ENCODE data around the gene PAK1. TPM values are rescaled to one million over a fixed set of nuclear protein-coding genes. Genes with fewer than 3 reads are reported as not detected.

The PAK1 gene
- total and polyA plus RNA-seq, 2 donors (not counting 3 experiments of a cell fraction or from before 2014, with no cell fraction given): 5.6 to 12.9 TPM

DNA sequence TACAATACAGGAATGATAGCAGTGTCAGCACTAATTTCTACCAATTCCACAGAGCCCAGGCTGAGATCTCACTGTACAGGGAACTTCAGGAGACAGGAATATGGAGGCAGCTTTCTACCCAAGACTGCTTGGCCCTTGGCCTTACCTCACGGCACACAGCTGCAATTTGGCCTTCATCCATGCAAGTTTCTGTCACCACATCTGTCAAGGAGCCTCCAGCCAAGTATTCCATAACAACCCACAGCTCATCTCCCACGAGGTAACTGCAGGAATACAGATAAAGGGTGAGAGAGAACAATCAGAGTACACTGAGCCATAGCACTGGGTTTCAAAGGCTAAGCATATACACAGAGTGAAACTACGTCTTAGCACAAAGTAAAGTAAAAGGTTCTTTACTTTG lies 133.4 kb downstream of the PAK1 start:
- no peak for TF ChIP-seq FOS (IDR thresholded peaks at IDR 0.05; ENCODE audit: borderline replicate concordance, insufficient read depth, low read length)
- TF ChIP-seq POLR2AphosphoS5 (IDR thresholded peaks at IDR 0.05; ENCODE audit: insufficient read depth, low read depth, low read length): no peak
- TF ChIP-seq, protein P1, sequence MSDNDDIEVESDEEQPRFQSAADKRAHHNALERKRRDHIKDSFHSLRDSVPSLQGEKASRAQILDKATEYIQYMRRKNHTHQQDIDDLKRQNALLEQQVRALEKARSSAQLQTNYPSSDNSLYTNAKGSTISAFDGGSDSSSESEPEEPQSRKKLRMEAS (IDR thresholded peaks at IDR 0.05; ENCODE audit: insufficient read depth, insufficient read length): no peak
- TF ChIP-seq GATA2 (IDR thresholded peaks at IDR 0.05; ENCODE audit: insufficient read depth, insufficient read length, low read depth, low read length): no peak
- no peak for TF ChIP-seq JUN (IDR thresholded peaks at IDR 0.05; ENCODE audit: borderline replicate concordance, insufficient read depth, insufficient read length, low read depth)
- TF ChIP-seq, protein P2, sequence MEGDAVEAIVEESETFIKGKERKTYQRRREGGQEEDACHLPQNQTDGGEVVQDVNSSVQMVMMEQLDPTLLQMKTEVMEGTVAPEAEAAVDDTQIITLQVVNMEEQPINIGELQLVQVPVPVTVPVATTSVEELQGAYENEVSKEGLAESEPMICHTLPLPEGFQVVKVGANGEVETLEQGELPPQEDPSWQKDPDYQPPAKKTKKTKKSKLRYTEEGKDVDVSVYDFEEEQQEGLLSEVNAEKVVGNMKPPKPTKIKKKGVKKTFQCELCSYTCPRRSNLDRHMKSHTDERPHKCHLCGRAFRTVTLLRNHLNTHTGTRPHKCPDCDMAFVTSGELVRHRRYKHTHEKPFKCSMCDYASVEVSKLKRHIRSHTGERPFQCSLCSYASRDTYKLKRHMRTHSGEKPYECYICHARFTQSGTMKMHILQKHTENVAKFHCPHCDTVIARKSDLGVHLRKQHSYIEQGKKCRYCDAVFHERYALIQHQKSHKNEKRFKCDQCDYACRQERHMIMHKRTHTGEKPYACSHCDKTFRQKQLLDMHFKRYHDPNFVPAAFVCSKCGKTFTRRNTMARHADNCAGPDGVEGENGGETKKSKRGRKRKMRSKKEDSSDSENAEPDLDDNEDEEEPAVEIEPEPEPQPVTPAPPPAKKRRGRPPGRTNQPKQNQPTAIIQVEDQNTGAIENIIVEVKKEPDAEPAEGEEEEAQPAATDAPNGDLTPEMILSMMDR (IDR thresholded peaks at IDR 0.05; ENCODE audit: extremely low read depth in 1 of 2, insufficient read depth in 1 of 2, low read depth in 1 of 2, low read length in 2 of 2): no peak
- no peak for TF ChIP-seq MYC (IDR thresholded peaks at IDR 0.05; ENCODE audit: low read depth, low read length)
- TF ChIP-seq EZH2 (IDR thresholded peaks at IDR 0.05; ENCODE audit: borderline replicate concordance, low read depth, low read length, severe bottlenecking): no peak
- TF ChIP-seq POLR2A (IDR thresholded peaks at IDR 0.05; ENCODE audit: low read depth, low read length): no peak
- intact Hi-C loops (cut with micrococcal nuclease) (no loop called here), dilution Hi-C loops (cut with MboI; ENCODE audit: extremely low pct_ligation_motif_present, low sequenced_read_pairs) (no loop called here)
- no peak overlapping the region for H3K9ac ChIP-seq (replicated peaks; ENCODE audit: extremely low read depth, insufficient read depth, low read length)
- H3K27ac ChIP-seq (ENCODE audit: insufficient read depth, low read depth, low read length): no peak overlapping the region
- H3K4me3 ChIP-seq (replicated peaks in 1 of 3; ENCODE audit: insufficient read depth in 1 of 3, low read depth in 1 of 3, low read length in 3 of 3): no peak overlapping the region
- ChIA-PET CTCF (no interaction called here), POLR2A (no interaction called here)
- FAIRE-seq (no peak), DNase-seq (ENCODE audit: low read depth, low spot score) (no peak)
- no peak overlapping the region for H2AFZ ChIP-seq (ENCODE audit: low read depth, low read length)
- no TSS peak for BruUV-seq (replicated peaks)
- H3K4me2 ChIP-seq (ENCODE audit: insufficient read depth, low read length): no peak overlapping the region
- no peaks in the 10 kb centered on the region for H3K9me1 ChIP-seq (replicated peaks; ENCODE audit: control insufficient read depth, extremely low read depth, insufficient read depth, low read length)
- no peaks in the 10 kb centered on the region for H3K4me1 ChIP-seq (ENCODE audit: control insufficient read depth, extremely low read depth, insufficient read depth, low read length)
- H4K20me1 ChIP-seq (replicated peaks; ENCODE audit: control insufficient read depth, extremely low read depth, insufficient read depth, low read length): no peaks in the 10 kb centered on the region
- no peaks in the 10 kb centered on the region for H3K27me3 ChIP-seq (ENCODE audit: control insufficient read depth in 2 of 2, insufficient read depth in 2 of 2, low read length in 2 of 2)
- H3K36me3 ChIP-seq (ENCODE audit: control insufficient read depth in 2 of 2, extremely low read depth in 1 of 2, insufficient read depth in 2 of 2, low read length in 2 of 2): no peaks in the 10 kb centered on the region
- no peaks in the 10 kb centered on the region for H3K79me2 ChIP-seq (ENCODE audit: control insufficient read depth, insufficient read depth, low read length)
- H3K9me3 ChIP-seq (replicated peaks; ENCODE audit: control insufficient read depth, insufficient read depth, low read length): no peaks in the 10 kb centered on the region

Data from endothelial cell of umbilical vein (primary cell).